ENCODE data around the gene FBXO21.

The FBXO21 gene

DNA sequence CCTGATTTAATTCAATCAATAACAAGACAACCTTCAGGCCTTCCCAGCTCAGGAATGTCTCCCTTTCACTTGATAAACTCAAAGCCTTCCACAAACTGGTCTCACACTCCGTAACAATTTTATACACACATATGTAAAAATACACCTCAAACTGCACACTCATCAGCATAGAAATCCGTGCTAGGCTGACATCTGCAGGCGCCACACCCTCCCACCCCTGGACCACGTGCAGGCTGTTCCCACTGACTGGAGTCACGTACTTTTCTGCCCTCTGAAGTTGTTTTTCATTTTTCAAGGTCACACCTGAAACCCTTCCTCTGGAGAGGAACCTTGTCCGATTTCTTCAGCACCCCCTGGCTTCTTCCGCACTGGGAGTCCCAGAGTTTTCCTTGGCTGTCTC lies 27.6 kb downstream of the FBXO21 start:
- DNase-seq = no peak

DNA sequence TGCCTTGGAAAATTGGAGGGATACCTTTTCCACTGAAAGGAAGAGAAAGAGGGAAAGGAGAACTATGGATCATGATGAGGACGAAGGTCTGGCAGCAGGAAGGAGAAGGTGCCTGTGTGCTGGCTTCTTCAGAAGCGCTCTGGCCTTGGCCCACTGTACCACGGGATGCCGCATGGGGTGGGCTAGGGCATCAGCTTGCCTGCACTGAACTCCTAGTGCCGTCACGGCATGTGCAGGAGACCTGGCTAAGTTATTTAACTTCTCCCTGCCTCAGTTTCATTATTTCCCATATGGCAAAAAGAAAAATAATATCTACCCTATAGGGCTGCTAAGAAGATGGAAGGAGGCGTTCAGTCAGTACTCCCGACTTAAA lies 28.1 kb downstream of the FBXO21 start:
- DNase-seq = no peak

DNA sequence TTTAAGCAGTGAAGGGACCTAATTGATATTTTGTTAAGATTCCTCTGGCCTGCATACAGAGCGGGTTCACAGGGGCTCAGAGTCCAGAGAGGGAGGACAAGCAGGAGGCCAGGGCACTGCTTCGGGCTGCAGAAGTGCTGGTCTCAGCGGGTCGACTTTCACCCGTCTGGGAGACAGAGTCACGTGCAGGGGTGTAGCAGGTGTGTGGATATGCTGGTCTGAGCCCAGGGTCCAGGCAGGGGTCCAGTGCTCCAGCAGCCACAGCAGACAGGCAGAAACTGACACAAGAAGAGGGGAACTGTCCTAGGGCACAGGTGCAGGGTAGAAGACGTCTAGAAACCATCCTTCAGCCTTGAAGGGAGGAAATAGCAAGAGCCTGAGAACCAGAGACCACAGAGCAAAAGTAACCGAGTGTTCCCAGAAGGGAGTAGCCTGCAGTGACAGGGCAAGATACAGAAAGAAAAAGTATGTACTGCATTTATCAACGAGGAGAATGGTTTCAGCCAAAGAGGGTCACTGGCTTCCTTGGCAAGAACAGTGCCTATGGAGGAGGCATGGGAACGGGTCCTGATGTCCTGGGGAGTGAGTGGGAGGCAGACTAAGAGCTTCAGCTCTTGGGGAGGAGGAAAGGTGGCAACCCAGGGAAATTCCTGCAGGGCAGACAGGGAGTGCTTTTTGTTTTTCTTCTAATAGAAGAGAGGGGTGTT lies 28.7 kb downstream of the FBXO21 start:
- DNase-seq = no peak

DNA sequence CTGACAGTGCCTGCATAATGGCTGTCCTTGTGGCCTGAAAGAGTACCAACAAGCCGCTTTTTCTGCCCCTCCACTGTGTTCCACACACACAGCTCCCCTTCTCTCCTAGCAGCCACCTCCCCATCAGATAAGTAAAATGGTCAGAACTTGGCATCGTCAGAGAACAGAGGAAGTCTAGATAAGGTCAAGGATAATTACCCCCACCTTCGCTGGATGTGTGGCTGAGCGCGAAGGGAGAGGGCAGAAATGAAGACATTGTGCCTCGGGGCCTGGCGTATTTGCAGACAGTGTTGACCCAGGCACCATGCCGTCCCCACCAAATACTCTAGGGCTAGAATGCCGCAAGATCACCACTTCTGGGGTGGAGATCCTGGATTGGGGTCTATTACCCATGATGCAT lies 30.6 kb downstream of the FBXO21 start:
- DNase-seq = no peak

DNA sequence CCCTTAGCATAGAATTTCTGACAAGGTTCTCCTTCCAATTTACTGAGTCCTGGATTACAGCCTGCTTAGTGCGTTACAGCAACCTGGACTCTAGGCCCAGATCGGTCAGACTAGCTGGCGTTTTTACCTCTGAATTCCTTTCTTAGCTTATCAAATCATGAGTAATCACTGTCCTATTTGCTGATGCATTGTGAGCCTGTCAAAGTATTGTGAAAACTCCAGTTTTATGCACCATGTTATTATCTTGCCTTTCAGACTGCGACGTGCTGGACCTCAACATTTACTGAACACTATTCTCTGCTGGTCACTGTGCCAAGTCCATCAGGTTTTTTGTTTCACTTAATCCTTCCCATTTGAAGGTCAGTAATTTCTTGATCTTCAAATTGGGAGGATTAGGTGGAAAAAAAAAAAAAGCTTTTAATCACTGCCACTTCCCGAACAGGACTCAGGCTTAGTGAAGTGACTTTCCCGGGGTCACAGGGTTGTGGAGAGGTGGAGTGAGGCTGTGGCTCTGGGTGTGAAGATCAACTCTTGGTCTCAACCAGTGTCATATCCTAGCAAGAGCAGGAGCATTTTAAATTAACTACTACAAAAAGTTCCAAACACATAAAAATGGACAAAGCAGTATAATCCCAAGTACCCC lies 31.2 kb downstream of the FBXO21 start:
- no peak for DNase-seq

DNA sequence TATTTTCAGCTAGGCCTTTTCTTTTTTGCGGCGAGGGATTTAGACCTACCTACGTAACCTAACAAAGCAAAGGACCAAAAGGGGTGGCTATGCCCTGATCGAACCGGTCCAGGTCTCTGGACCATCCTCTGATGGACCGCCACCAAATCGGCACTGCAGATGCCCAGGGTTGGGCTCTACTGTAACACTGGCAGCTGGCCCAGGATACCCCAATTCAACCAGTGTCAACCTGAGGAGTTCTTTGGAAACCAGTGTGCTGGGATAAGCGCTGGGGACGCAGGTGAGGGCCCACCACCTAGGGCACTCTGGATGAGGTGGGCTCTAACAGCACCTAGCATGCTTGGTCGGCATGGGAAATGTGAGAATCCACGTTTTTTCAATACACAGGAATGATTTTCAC lies 32.2 kb downstream of the FBXO21 start:
- no peak for DNase-seq

DNA sequence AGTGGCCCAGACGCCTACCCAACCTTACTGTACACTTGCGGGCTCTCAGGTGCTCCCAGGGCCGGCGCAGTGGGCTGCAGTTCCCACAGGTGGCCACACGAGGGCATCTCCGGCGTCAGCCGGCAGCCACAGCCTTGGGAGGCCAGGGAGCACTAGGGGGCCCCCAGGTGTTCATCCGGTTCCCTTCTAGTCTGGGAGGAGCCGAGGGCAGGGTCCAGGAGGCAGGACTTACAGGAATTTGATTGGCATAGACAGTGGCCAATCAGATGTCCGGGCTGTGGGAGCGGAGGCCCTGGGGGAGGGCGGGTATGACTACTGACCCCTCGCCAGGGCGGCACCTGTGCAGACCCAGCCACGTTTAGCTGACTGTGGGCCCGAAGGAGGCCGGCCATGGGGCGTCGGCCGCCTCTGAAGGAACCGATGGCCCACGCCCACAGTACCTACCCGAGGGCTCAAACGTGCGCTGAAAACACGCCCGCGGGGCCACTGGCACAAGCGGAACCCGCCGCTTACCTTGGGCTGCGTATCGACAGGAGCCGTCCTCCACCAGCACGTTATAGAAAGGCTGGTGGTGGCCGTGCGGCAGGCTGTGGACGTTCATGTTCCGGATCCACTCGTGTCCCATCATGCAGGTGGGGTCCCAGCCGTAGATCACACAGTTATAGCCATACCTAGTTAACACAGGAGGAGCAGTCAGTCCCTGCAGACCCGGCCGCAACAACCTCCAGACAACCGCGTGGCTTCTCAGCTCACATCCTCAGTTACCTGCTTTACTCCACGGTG lies 34.8 kb downstream of the FBXO21 start:
- peak; percentile 86 for DNase-seq

DNA sequence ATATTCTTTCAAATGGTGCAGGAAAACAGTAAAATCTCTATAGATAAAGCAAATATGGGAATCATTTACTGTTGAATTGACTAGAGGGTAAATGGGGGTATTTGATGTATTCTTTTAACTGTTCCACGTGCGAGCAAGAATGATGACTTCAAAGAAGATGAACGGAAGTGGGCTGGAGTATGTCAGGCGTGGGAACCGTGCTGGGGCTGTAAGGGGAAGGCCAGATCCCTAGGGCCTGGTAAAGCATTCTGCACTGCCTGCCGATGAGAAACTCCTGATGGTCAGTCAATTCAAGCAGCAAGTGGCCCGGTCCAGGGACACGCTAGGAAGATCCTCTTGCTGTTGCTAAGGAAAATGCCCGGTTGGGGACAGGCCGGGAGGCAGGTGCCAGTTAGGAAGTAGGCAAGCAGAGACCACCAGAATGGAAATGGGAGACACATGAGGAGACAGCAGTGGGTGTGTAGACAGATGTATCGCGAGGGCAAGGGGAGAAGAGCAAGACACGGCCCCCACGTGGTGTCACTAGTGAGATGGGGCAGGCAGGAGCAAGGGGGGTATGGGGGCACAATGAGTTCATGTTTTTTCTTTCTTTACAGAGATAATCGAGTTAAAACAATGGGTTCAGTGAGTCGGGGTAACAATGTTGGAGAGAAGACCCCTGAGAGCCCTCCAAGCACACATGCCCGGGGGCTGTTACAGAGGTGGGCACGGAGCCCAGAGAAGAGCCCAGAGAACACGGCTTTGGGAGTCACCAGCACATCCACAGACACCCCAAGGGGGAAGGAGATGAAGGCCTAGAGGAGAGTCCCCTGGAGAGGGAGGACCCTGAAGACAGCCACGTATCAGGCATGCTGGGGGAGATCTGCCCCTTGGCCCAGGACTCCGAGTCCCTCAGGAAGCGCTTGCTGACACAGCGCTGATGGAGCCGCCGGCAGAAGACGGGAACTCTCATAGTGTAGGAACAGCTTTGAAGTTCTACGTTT lies 37.2 kb downstream of the FBXO21 start:
- DNase-seq = no peak

DNA sequence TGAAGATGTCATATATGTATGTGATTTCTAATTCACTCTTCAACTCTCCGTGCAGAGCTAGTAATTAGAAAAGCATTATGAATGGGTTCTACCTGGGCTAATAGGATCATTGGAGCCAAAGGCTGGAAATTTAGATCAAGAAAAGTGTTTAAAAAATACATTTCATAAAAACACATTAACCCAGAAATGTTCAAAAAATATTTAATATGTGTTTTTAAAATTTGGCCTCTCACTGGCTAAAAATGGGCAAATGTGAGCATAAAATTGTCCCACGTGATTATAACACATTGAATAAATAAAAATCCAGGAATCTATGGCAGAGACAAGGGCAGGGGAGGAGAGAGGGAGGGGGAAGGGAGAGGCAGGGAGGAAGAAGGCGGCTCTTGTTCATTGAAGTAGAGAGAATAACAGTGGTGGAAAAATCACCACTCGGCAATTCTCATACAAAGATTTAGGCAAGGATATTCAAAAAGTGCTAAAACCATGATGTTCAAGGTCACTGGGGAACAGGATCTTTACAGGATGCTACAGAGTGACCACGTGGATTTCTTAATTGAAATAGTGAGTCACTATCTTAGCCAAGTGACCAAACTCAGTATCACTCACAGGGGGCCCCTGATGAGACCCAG lies 38.8 kb downstream of the FBXO21 start:
- no peak for DNase-seq

DNA sequence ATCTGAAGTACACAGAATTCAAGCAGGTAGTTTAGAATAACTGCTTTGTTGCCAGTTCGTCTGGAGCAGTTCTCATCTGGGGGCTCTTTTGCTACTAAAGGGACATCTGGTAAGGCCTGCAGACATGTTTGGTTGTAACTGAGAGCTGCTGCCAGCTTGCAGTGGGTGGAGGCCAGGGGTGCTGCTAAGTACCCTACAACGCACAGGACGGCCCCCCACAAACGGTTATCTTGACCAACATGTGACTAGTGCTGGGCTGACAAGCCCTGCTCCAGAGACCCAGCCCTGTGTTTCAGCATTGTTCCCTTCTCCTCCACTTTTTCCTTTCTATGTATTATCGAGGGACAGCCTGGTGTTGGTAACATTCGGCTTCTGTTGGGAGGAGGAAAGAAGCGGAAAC lies 40.8 kb downstream of the FBXO21 start:
- no peak for DNase-seq

DNA sequence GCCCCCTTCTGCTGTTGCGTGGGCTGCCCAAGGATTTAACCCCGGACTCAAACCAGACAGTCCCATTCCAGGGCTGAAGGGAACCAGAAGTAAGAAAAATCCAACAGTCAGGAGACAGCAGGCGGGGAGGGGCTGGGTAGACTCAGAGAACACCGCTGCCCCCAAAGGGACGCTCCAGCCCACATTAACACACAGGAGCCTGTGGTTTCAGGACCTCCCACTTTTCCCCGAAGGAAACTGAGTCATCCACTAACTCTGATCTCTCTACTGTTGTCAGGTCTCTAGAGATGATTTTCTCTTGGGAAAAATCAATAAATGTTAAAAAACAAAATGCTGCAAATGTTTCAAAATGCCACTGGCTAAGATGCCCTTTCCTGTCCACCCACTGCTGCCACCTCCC lies 41.6 kb downstream of the FBXO21 start:
- DNase-seq = peak; percentile 34

DNA sequence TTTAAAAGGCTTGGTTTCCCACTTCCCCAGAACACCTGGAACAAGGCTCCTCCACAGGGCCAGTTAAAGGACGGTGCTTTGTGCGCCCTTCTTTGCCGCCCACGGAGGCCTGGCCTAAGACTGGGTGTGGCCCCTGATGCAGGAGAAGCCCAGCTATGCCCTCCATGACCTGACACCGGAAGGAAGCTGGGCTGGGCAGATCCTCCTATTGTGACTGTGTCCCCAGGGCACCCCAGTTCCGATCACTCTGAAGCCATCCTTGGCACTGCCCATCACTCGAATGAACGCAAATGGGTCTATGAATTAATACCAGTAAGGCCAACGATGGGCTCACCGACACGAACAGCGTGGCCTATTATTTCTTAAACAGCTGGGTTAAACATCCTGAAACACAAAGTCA lies 42.6 kb downstream of the FBXO21 start:
- no peak for DNase-seq

DNA sequence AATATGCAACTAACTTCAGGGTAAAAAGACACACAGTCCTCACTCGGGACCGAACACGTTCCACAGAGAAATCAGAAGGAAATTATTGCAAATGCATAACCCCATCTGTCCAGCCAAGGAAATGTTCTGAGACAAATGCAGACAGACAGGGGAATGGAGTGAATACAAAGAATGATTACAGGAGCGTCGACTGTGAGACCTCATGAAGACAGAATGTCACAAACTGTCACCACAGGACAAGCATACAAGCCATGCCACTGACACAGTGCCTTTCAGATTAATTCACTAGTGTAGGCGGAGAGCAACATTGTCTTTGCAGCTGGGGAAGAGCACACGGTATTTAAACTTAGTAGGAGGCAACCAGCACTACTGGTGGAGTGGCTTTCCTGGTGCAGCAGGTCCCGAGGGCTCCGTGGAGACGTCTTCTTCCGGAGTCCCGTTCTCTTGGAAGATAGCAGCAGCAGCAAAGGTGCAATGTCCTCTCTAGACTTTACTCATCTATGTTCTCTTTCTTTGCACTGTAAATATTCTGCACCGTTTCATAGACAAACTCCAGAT lies 44.6 kb downstream of the FBXO21 start:
- DNase-seq = no peak

DNA sequence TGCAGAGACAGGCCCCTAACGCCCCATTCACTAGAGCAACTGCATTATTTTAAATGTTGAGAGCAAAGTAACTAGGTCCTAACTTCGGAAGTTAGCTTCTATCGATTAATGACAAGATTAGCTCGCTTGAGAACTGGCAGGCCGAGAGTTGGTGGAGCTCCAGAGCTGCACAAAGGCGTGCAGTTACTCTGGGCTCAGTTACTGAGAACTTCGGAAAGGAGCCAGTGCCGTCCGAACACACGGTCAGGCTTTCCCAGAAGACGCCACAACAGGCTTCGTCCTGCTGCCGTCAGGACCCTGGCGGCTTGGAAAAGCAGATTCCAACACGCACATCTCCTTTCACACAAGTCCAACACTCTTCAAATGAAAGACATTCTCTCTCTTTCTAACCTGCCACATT lies 45.7 kb downstream of the FBXO21 start:
- DNase-seq = no peak

DNA sequence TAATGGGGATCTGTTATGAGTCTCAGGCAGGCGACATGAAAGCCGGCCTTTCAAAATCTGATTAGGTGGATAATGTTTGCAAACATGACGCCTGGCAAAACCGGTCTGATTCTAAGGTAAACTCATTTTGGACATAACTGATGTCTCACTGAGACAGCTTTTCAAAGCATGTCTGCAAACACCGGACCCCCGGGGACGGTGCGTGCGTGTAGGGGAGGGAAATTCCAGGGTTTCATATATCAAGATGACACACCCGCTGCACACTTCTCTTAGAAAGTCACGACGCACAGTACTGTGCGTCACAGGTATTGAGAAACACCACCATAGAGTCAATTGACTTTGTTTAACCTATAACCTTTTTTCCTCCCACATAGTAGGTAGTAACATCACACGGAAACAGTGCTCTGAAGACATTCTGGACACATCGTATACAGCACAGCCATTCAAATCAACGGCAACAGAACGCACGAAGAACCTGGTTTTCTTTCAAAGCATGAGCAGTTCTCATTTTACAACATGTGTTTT lies 47.2 kb downstream of the FBXO21 start:
- no peak for DNase-seq

DNA sequence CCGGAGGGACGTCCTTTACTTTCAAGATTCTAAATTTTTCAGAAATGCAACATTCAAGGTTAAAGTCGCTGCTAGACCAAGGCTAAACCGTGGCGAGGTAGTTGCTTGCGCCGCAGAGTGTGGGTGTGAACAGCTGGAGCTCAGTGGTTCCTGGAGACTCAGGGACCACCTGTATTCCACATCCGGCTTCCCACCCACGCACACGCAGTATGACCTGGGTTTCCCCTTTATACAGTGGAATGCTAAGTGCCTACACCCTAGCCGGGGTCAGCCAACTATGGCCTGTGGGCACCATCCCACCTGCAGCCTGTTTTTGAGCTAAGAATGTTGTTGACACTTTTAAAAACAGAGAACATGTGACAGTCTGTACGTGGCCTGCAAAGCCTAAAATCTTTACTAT lies 48.2 kb downstream of the FBXO21 start:
- DNase-seq = no peak

DNA sequence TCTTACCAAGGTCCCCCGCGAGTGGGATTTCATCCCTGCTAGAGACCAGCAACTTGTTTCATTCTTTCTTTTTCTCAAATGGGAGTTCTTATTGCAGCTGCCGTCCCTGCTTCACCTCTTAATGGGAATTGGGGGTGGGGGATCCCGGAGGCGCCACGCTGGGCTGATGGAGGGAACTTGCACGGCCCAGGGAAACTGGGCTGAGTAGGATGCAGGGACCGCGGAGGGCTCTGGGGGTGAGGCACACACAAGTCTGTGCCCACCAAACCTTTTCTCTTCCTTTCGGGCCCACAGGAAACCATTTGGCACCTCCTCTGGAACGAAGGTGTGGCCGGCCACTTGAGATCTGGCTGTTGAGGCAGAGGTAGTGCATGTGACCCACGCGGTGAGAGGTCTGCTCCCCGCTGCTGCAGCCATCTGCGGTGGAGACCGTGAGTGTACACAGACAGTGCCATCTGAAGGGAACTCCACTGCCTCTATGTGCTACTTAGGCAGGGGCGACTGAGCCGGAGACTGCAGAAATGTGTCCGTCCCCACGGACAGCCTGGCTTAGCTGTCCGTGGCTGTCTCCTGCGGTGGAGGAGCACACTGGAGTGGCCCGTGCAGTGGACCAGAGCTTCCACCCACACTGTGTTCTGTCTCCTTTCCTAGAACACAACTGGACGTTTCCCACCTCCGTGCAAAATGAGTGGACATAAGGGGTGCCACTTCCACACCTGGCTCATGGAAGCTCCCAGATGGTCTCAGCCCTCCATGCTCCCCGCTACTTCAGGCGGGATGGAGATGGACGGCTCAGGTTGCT lies 49.0 kb downstream of the FBXO21 start:
- DNase-seq = no peak

DNA sequence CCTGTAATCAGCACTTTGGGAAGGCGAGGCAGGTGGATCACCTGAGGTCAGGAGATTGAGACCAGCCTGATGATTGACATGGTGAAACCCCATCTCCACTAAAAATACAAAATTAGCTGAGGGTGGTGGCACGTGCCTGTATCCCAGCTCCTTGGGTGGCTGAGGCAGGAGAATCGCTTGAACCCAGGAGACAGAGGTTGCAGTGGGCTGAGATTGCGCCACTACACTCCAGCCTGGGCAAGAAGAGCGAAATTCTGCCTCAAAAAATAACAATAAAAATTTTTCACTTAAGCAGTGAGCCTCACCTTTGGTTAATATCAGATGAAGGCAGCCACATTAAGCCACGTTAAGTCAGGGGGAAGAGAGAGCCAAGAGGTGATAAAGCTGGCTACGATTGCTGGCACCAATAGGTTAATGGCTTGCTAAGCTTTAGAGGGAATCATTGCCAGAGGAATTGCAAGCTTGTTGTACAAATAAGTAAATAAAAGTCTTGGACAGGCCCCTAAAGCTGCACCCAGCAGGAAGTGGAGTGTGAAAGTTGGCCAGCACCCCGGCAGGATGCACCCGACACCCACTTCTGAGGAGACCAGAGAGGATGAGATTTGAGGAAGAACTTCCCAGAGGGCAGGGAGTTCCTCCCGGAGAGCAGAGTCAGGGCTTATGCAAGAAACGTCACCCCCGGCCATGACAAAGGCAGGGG lies 49.7 kb downstream of the FBXO21 start:
- no peak for DNase-seq

DNA sequence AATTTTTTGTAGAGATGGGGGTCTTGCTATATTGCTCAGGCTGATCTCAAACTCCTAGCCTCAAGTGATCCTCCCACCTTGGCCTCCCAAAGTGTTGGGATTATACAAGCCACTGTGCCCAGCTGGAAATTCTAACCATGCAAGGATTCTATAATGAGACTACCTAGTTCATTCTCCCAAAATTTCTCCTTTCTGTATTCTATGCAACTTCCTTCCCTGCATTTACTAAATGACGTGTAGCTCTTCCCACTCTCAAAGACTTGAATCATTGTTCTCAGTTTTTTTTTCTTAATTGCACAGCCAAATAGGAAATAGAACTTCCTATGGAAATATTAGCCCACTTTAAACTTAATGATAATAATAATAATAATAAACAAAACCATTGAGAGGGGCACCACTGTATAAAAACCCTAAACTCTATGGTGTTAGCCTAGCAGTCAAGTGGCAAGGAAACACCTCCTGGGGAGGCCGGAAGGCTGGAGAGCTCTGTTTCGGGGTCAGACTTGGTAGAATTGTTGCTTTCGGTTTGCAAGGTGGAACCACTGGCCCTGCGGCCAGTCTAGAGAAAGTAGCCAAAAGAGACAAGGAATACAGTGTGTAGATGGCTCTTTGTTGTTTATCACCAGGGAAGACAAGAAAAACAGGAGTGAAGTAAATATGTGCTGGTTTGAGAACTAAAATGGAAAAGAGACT lies 51.1 kb downstream of the FBXO21 start:
- no peak for DNase-seq

DNA sequence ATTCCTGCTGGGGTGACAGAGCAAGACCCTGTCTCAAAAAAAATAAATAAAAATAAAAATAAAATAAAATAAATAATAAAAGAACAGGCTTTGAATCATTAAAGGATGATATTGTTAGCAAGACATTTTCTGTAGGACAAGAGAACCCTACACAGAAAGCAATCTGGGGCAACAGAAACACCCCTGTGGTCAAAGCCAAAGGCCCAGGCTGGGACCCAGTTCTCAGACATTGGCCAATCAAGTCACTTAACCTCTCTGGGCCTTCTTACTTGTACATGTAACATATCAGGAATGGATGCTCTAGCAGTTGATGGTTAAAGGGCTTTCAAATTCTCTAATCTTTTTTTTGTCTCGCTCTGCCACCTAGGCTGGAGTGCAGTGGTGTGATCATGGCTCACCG lies 55.5 kb downstream of the FBXO21 start:
- DNase-seq = no peak
